Epithelial cell of proximal tubule (primary cell): ENCODE data around the gene CEP162. TPM values are rescaled to one million over a fixed set of nuclear protein-coding genes. Genes with fewer than 3 reads are reported as not detected.
"Not testable (repeated sequence)": the region's sequence is repeated elsewhere in the genome, so short reads cannot be mapped to it uniquely, and the experiment has no call there.

Experiments used
- DNase-seq: peaks from one replicate; pipeline ENCODE4 v3.0.0-alpha.2; 2011; ENCODE audit warnings: low read depth
- H3K4me3 ChIP-seq: 2 replicates; pipeline ENCODE4 v1.5.1; 2011; ENCODE audit warnings: low read depth, mild to moderate bottlenecking, low read length
- total RNA-seq: library from RNA; depleted of rRNA; stranded (reverse); fragments of >200 nt; gene quantifications from 2 replicates; pipeline ENCODE4 v1.2.3, GENCODE V29; 2015
- TF ChIP-seq, protein P1 (sequence below): conservative IDR thresholded peaks from 2 replicates; pipeline ENCODE4 v1.5.1; 2012; ENCODE audit warnings: low read depth, mild to moderate bottlenecking, low read length

CEP162 gene
- total RNA-seq, 1 donor from 2014 or later, result 5.4 TPM

DNA sequence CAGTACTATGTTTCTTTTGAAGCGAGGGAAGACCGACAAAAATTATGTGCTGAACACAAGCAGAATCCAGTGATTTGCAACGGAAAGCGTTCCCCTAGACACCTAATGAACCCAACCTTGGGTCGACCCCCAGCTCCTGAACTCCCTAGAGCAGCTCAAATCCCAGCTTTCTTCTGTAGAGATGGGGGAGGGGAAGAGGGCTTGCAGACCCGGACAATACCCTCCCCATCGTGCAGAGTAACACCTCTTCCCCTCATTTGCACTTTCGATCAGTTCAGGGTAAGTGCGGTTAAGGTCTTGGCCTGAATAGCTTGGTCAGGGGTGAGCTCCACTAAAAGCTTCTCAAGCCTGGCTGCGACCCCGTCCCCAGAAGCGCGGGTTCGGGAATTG is 404 bp downstream of the CEP162 start:
- DNase-seq, result no peak
- TF ChIP-seq, protein P1, sequence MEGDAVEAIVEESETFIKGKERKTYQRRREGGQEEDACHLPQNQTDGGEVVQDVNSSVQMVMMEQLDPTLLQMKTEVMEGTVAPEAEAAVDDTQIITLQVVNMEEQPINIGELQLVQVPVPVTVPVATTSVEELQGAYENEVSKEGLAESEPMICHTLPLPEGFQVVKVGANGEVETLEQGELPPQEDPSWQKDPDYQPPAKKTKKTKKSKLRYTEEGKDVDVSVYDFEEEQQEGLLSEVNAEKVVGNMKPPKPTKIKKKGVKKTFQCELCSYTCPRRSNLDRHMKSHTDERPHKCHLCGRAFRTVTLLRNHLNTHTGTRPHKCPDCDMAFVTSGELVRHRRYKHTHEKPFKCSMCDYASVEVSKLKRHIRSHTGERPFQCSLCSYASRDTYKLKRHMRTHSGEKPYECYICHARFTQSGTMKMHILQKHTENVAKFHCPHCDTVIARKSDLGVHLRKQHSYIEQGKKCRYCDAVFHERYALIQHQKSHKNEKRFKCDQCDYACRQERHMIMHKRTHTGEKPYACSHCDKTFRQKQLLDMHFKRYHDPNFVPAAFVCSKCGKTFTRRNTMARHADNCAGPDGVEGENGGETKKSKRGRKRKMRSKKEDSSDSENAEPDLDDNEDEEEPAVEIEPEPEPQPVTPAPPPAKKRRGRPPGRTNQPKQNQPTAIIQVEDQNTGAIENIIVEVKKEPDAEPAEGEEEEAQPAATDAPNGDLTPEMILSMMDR, result no peak
- peak overlapping the region; percentile 97 for H3K4me3 ChIP-seq

DNA sequence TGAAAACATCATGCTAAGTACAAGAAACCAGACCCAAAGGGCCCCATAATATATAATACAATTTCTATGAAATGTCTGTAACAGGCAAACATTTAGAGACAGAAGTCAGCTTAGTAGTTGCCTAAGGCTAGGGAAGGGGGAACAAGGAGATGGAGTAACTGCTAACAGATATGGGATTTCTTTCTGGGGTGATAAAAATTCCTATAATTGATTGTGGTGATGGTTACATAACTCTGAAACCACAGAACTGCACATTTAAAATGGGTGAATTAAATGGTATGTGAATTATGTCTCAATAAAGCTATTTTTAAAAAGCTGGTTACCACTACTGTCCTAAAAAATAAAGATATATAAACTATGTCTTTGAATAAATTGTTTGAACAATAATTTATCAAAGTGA is 3.2 kb downstream of the CEP162 start:
- DNase-seq, result no peak
- H3K4me3 ChIP-seq, result no peak overlapping the region
- TF ChIP-seq, protein P1, result no peak

DNA sequence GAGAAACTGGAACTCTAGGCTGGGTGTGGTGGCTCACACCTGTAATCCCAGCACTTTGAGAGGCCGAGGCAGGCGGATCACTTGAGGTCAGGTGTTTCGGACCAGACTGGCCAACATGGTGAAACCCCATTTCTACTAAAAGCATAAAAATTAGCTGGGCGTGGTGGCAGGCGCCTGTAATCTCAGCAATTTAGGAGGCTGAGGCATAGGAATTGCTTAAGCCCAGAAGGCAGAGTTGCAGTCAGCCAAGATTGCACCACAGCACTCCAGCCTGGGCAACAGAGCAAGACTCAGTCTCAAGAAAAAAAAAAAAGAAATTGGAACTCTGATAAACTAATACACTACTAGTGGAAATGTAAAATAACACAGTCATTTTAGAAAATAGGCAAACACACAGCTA is 3.8 kb downstream of the CEP162 start:
- DNase-seq, result not testable (repeated sequence)

DNA sequence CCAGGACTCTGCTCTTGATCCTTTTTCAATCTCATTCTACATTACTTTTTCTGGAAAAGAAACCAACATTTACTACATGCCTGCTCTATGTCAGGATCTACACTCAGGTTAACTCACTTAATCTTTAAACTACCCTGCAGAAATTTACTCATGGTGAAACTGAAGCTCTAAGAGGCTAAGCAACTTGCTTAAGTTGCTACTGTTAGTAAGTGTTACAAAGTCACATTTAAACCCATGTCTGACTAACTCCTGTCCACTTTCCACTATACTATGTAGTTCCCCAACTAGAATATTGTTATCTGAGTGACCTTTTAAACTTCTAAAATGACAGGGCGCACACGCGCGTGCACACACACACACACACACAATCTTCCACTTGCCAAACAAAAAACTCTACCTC is 5.0 kb downstream of the CEP162 start:
- H3K4me3 ChIP-seq, result no peak overlapping the region
- TF ChIP-seq, protein P1, result no peak
- DNase-seq, result no peak

More for the DNA sequence above, 3.8 kb downstream of the CEP162 start:
- H3K4me3 ChIP-seq, result not testable (repeated sequence)

DNA sequence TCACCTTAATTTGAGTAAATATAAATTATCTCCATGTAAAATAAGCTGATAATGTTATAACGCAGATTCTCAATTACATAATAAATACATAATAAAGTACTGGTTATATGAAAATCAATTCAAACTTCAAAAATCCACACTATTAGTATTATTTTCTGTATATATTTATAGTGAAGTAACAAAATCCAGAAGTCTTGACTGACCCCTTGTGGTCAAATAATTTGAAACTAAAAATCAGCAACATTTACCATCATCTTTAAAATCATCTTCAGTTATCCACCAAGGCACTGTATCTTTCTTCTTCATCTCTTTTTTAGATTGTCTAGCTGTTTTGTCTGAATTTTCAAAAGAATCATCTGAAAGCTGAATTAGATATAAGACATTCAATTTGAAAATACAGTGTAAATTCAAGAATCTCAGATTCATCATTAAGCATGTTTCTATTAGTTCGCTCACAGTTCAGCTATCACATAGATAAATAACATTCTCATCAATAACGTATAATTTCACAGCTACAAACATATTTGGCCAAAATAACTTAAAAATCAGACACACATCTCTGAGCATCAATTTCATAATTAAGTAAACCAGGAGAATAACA is 6.5 kb downstream of the CEP162 start:
- TF ChIP-seq, protein P1, result peak; percentile 45
- H3K4me3 ChIP-seq, result no peak overlapping the region
- DNase-seq, result no peak

DNA sequence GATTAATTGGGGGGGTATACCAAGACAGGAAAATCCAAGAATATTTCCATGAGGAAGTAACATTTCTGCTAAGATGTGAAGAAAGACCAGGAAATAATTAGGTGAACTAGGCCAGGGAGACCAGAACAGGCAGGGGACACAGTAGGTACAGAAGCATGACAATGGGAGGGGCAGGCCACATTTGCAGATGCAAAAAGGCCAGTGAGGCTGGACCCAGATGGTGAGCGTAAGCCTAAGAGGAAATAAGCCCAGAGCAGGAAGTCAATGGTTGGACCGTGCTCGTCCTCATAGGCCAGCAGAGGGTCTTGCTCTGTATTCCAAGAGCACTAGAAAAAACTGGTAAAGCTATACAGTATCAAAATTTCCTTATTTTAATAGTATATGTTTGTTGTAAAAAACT is 9.4 kb downstream of the CEP162 start:
- TF ChIP-seq, protein P1, result no peak
- no peak overlapping the region for H3K4me3 ChIP-seq
- DNase-seq, result no peak

DNA sequence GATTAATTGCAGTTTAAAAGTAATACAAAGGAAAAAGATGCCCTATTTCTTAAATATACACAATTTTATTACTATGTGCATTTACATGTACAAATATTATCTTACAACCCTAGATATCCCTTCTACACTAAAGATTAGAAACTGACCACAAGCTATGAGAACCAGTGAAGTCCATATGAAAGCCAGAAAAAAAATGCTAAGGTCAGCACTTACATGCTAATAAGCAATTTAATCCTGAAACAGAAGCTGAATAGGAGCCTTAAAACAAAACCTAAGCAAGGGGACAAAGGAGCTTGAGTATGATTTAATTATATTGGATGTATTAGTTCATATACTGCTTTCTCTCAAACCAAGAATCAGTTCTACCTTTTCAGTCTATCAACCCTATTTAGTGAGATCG is 14.2 kb downstream of the CEP162 start:
- DNase-seq, result no peak

More for the DNA sequence above, 14.2 kb downstream of the CEP162 start:
- TF ChIP-seq, protein P1, result no peak
- no peak overlapping the region for H3K4me3 ChIP-seq
